ENCODE results near the gene VTI1A.

The VTI1A gene

GRCh38 chr10:112640638-112641037 lies 193.6 kb downstream of the VTI1A start:
- Histone ChIP-seq H3K9ac (no peak overlapping the region), H3K27ac (no peak overlapping the region), H3K4me2 (ENCODE audit: low read length) (no peak overlapping the region), H3K27me3 (ENCODE audit: control insufficient read depth, insufficient read depth, low read length) (no peaks in the 10 kb centered on the region), H3K4me3 (ENCODE audit: low read depth, low read length) (no peak overlapping the region), H3K36me3 (ENCODE audit: control insufficient read depth, insufficient read depth, low read length) (no peaks in the 10 kb centered on the region), H3K9me3 (ENCODE audit: control insufficient read depth, low read length) (no peaks in the 10 kb centered on the region), H3K79me2 (no peaks in the 10 kb centered on the region), H3K4me1 (no peaks in the 10 kb centered on the region), H2AFZ (no peak overlapping the region)
- TF ChIP-seq CTCF (IDR thresholded peaks at IDR 0.05), result no peak

DNA sequence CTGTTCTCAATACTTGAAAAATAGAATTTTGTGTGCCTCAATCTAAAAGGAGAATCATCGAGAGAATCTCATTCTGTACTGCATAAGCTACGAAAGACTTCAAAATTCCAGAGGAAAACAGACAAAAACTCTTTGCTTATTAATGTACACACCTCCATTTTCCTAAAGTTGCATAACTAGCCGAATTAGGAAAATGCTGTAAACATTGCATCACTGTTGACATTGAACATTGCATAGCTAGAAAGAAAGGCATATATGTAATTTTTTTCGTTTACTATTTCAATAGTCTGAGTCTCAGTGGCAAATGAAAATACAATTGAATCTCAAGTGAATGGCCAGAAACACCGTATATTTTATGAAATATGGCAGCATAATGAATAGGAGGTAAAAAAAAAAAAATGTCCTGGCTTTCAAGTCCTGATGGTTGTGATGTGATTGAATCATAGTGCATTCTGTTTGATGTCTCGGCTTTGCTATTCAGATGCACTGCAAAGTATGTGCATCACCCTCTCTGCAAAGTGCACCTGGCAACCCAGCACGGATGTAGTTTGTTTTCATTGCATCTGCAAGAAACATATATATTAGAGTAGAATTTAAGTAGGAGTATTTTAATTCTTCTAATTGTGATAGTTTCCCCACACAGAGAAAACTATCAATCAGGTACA lies 196.7 kb downstream of the VTI1A start:
- Histone ChIP-seq H3K4me2 (ENCODE audit: low read length) (no peak overlapping the region), H3K4me3 (ENCODE audit: low read depth, low read length) (no peak overlapping the region), H3K4me1 (no peaks in the 10 kb centered on the region), H3K27me3 (ENCODE audit: control insufficient read depth, insufficient read depth, low read length) (no peaks in the 10 kb centered on the region), H3K9ac (no peak overlapping the region), H3K9me3 (ENCODE audit: control insufficient read depth, low read length) (no peaks in the 10 kb centered on the region), H2AFZ (no peak overlapping the region), H3K36me3 (ENCODE audit: control insufficient read depth, insufficient read depth, low read length) (no peaks in the 10 kb centered on the region), H3K27ac (no peak overlapping the region), H3K79me2 (no peaks in the 10 kb centered on the region)
- TF ChIP-seq CTCF (IDR thresholded peaks at IDR 0.05), result no peak

GRCh38 chr10:112644265-112644645 lies 197.2 kb downstream of the VTI1A start:
- H3K9me3 ChIP-seq (ENCODE audit: control insufficient read depth, low read length), result no peaks in the 10 kb centered on the region
- no peak overlapping the region for H2AFZ ChIP-seq
- no peaks in the 10 kb centered on the region for H3K4me1 ChIP-seq
- no peak overlapping the region for H3K4me3 ChIP-seq (ENCODE audit: low read depth, low read length)
- H3K36me3 ChIP-seq (ENCODE audit: control insufficient read depth, insufficient read depth, low read length), result no peaks in the 10 kb centered on the region
- H3K27me3 ChIP-seq (ENCODE audit: control insufficient read depth, insufficient read depth, low read length), result no peaks in the 10 kb centered on the region
- H3K4me2 ChIP-seq (ENCODE audit: low read length), result no peak overlapping the region
- H3K9ac ChIP-seq, result no peak overlapping the region
- no peak for TF ChIP-seq CTCF (IDR thresholded peaks at IDR 0.05)
- no peaks in the 10 kb centered on the region for H3K79me2 ChIP-seq
- no peak overlapping the region for H3K27ac ChIP-seq

GRCh38 chr10:112649006-112649821 lies 202.2 kb downstream of the VTI1A start:
- Histone ChIP-seq H3K4me3 (ENCODE audit: low read depth, low read length) (no peak overlapping the region), H3K27me3 (ENCODE audit: control insufficient read depth, insufficient read depth, low read length) (no peaks in the 10 kb centered on the region), H3K9me3 (ENCODE audit: control insufficient read depth, low read length) (no peaks in the 10 kb centered on the region), H3K9ac (no peak overlapping the region), H2AFZ (no peak overlapping the region), H3K36me3 (ENCODE audit: control insufficient read depth, insufficient read depth, low read length) (no peaks in the 10 kb centered on the region), H3K79me2 (no peaks in the 10 kb centered on the region), H3K4me2 (ENCODE audit: low read length) (no peak overlapping the region), H3K27ac (no peak overlapping the region), H3K4me1 (no peaks in the 10 kb centered on the region)
- no peak for TF ChIP-seq CTCF (IDR thresholded peaks at IDR 0.05)

DNA sequence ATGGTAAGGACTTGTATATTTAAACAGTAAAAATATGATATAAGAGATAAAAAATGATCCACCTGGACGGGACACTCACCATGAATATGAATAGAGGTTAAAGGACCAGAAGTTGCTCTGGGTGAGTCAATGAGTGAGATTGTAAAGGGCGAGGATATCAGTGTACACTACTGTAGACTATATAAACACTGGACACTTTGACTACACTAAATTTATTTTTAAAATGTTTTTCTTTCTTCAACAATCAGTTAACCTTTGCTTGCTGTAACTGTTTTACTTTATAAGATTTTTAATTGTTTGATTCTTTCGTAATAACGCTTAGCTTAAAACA lies 202.8 kb downstream of the VTI1A start:
- Histone ChIP-seq H3K4me3 (ENCODE audit: low read depth, low read length) (no peak overlapping the region), H3K9ac (no peak overlapping the region), H3K27me3 (ENCODE audit: control insufficient read depth, insufficient read depth, low read length) (no peaks in the 10 kb centered on the region), H3K27ac (no peak overlapping the region), H3K9me3 (ENCODE audit: control insufficient read depth, low read length) (no peaks in the 10 kb centered on the region), H3K79me2 (no peaks in the 10 kb centered on the region), H3K36me3 (ENCODE audit: control insufficient read depth, insufficient read depth, low read length) (no peaks in the 10 kb centered on the region), H2AFZ (no peak overlapping the region), H3K4me1 (no peaks in the 10 kb centered on the region), H3K4me2 (ENCODE audit: low read length) (no peak overlapping the region)
- TF ChIP-seq CTCF (IDR thresholded peaks at IDR 0.05), result no peak
